GM13976 (cell line): ENCODE results near the gene ZNF469.

Source experiments
- DNase-seq: peaks from one replicate; pipeline ENCODE4 v3.0.0; 2012; ENCODE audit warnings: low spot score
- CTCF ChIP-seq: IDR thresholded peaks from 2 replicates; pipeline ENCODE4 v1.5.1; 2012; ENCODE audit warnings: borderline replicate concordance, mild to moderate bottlenecking; ENCODE audit not compliant: insufficient read depth; ENCODE audit errors: extremely low read depth, missing control alignments, control extremely low read depth
- in situ Hi-C: fragments of 300-500 bp; cut with MboI; formaldehyde crosslinking; loops from one replicate; pipeline ENCODE4 v1.12.0; 2022; ENCODE audit warnings: low sequenced_read_pairs, mixed read lengths, inconsistent platforms; ENCODE audit not compliant: unreplicated experiment

Gene ZNF469

GRCh38 chr16:88414521-88415380 is 32.0 kb downstream of the ZNF469 start:
- no peak for TF ChIP-seq CTCF
- DNase-seq: no peak
- in situ Hi-C loops: no loop called here

- no peak for TF ChIP-seq CTCF
- no peak for DNase-seq
- in situ Hi-C loops: no loop called here
Observed at GRCh38 chr16:88415381-88415705, 32.6 kb downstream of the ZNF469 start.

GRCh38 chr16:88415713-88416323 is 33.1 kb downstream of the ZNF469 start:
- in situ Hi-C loops: no loop called here
- no peak for DNase-seq
- TF ChIP-seq CTCF: no peak

- no peak for TF ChIP-seq CTCF
- no peak for DNase-seq
- in situ Hi-C loops: no loop called here
Observed at GRCh38 chr16:88416686-88417085, 33.9 kb downstream of the ZNF469 start.

- in situ Hi-C loops: no loop called here
- no peak for DNase-seq
Observed at GRCh38 chr16:88417684-88418476, 35.1 kb downstream of the ZNF469 start.

More at GRCh38 chr16:88417684-88418476, 35.1 kb downstream of the ZNF469 start:
- no peak for TF ChIP-seq CTCF
